Amniotic epithelial cell (primary cell): ENCODE results near the gene DHX58.
"Not testable (repeated sequence)": the region's sequence is repeated elsewhere in the genome, so short reads cannot be mapped to it uniquely, and the experiment has no call there.

Experiments used
- DNase-seq: peaks from one replicate; pipeline ENCODE4 v3.0.0-alpha.2; 2010; ENCODE audit warnings: low read depth

Gene DHX58

DNA sequence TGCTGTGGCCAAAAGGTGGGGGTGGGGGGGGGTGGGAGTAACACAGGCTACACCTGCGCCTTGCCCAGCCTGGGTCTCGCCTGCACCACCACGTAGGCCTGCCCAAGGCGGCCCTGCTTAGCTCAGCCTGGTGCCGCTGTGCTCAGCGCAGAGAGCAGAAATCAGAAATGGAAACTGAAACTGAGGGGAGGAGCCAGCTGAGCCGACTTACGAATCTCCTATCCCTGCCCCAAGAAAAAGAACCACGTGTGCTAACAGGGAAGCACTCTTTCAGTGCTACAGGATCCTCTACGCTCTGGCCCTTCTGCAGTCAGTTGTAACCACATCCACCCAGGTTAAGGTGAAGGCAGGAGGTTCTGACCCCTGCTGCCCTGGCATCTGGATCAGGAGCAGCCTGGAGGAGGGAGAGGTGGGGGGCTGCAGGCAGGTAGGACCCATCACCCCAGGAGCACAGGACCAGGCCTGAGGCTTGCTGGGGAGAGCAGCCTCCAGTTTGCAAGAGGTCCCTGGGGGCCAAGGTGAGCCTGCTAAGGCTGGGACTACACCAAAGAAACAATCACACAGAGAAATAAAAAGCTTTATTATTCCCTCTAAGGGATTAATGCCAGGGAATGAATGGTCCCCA lies at the start of gene DHX58:
TSS of gene DHX58 (minus strand) at position 163 of the 625 bp plus-strand sequence. CDS start 822 bp downstream, outside the sequence.
- DNase-seq = peak; percentile 89

- DNase-seq = no peak
Measured at GRCh38 chr17:42160531-42160910, 48.0 kb upstream of the DHX58 start.

DNA sequence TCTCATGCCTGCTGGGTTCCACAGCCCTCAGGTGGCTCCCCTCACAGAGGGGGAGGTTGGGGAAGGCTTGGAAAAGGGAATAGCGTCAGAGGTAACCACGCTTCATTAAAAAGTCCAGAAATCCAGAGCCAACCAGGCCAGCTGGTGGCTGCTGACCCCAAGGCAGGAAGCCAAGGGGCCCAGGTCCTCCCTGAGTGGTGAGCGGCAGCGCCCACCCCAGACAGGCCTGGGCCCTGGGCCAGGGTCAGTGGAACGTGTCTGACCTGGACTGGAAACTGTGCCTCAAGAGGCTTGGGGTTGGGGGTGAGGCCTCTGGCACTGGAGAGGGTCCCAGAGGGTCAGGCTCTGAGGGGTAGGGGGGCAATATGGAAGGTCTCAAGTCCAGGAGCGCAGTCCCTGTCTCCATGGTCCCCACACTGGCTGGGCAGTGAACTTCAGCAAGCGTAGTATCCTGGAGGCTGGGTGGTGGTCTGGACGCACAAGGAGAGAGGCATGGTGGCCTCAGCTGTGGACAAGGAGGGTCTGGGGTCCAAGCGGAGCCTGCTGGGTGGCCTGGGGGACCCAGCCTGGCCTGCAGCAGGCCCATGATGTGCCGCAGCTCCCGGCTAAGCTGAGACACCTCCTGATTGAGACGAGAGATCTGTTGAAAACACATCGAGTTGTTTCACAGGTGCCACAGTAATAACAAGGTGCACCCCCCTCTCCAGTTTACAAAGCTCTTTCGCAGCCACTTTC lies 47.4 kb upstream of the DHX58 start:
- no peak for DNase-seq

GRCh38 chr17:42155614-42156045 lies 43.1 kb upstream of the DHX58 start:
- no peak for DNase-seq

- peak; percentile 46 for DNase-seq
Measured at GRCh38 chr17:42153919-42154742, 41.6 kb upstream of the DHX58 start.

- DNase-seq = no peak
Measured at GRCh38 chr17:42146911-42147607, 34.5 kb upstream of the DHX58 start.

DNA sequence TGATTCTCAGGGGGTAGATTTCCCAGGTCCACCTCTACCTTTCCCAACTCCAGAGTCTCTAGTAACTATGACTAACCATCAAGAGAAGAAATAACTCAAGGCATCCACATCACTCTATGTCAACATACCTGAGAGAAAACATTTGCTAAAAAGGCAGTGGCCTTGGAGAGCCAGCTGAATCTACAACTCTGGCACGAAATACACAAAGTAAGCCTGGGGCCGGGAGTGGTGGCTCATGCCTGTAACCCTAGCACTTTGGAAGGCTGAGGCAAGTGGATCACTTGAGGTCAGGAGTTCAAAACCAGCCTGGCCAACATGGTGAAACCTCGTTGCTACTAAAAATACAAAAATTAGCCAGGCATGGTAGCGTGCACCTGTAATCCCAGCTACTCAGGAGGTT lies 30.6 kb upstream of the DHX58 start:
- not testable (repeated sequence) for DNase-seq

GRCh38 chr17:42142371-42142896 lies 29.9 kb upstream of the DHX58 start:
- no peak for DNase-seq

DNA sequence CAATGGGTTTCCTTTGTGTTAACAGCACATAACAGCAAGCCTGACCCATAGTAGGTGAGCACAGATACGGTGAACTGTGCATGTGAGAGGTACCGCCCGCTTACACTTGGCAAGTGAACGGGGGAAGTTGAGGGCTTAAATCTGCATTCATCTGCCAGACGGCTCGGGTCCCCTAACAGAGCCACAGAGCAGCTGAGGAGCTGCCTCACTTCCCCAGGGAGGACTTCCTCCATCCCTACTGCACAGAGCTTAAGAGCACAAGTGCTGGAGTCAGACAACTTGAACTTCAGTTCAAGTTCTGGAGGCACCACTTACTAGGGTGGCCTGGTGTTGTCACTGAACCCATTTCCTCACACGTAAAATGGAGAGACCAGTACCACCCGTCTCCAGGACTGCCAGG lies 28.9 kb upstream of the DHX58 start:
- DNase-seq = no peak

GRCh38 chr17:42140690-42141089 lies 28.2 kb upstream of the DHX58 start:
- DNase-seq = not testable (repeated sequence)

GRCh38 chr17:42138749-42139492 lies 26.4 kb upstream of the DHX58 start:
- DNase-seq = no peak

- no peak for DNase-seq
Measured at GRCh38 chr17:42136654-42137051, 24.1 kb upstream of the DHX58 start.

GRCh38 chr17:42135664-42136653 lies 23.4 kb upstream of the DHX58 start:
- DNase-seq = peak; percentile 90

GRCh38 chr17:42135151-42135550 lies 22.6 kb upstream of the DHX58 start:
- no peak for DNase-seq

- no peak for DNase-seq
Measured at GRCh38 chr17:42133461-42134041, 21.0 kb upstream of the DHX58 start.

- peak; percentile 80 for DNase-seq
Measured at GRCh38 chr17:42132941-42133340, 20.4 kb upstream of the DHX58 start.

GRCh38 chr17:42131981-42132432 lies 19.5 kb upstream of the DHX58 start:
- peak; percentile 34 for DNase-seq

DNA sequence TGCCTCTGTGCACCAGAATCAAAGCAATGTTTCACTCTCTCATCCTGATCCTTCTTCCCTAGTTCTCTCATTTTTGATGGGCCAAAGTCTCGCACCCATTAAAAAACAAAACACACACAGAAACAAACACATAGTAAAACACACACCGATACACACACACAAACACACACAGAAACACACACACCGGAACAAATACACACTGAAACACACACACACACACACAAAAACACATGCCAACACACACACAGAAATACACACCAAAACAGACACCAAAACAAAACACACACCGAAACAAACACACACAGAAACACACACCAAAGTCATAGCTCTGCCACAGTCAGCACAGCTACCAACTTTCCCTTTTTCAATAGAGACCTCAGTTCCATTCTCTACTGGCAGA lies 18.7 kb upstream of the DHX58 start:
- no peak for DNase-seq

DNA sequence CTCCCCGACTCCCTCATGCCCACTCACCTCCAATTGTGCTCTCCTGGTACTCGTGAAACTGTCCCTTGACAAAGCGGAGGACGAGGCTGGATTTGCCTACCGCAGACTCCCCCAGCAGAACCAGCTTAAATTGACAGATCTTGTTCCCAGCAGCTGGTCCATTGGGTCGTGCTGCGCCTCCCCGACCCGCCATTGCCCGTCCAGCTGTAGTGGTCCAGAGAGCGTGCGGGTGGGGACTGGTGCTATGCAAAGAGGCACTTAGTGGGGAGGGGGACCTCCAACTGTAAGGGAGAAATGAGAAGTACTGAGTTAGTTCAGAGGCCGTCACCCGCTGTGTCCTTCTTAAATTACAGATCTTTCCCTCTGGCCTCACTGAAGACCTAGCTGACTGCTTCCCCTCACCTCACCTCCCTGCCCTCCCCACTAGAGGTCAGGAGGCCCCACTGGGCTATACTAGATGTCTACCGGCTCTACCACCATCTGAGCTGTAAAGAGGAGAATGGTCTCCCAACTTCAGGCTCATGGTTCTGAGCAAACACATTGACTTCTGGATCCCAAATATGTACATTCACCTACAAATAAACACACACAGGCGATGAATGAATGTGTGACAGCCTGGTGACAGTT lies 17.9 kb upstream of the DHX58 start:
- no peak for DNase-seq
